ENCODE measurements around the gene ITPKA. TPM values are rescaled to one million over a fixed set of nuclear protein-coding genes. Genes with fewer than 3 reads are reported as not detected.
"Not testable (repeated sequence)": the region's sequence is repeated elsewhere in the genome, so short reads cannot be mapped to it uniquely, and the experiment has no call there.

ITPKA gene
- total RNA-seq, 1 donor from 2014 or later: 1.1 TPM

GRCh38 chr15:41465822-41466421, 27.8 kb upstream of the ITPKA start:
- peak; percentile 73 for TF ChIP-seq CTCF (IDR thresholded peaks at IDR 0.05; ENCODE audit: partially characterized antibody, unreplicated experiment)
- H3K4me3 Mint-ChIP-seq (ENCODE audit: unreplicated experiment): no peak overlapping the region
- no peak overlapping the region for H3K27ac Mint-ChIP-seq (ENCODE audit: unreplicated experiment)
- no peak for DNase-seq
- H3K27me3 Mint-ChIP-seq (ENCODE audit: unreplicated experiment): peaks cover 5% of the 10 kb centered on the region
- peaks cover 3% of the 10 kb centered on the region for H3K9me3 Mint-ChIP-seq (ENCODE audit: unreplicated experiment)
- H3K36me3 Mint-ChIP-seq (ENCODE audit: unreplicated experiment): peaks cover 7% of the 10 kb centered on the region
- no peaks in the 10 kb centered on the region for H3K4me1 Mint-ChIP-seq (ENCODE audit: low read depth, unreplicated experiment)

- Mint-ChIP-seq H3K27ac (ENCODE audit: unreplicated experiment) (no peak overlapping the region), H3K4me3 (ENCODE audit: unreplicated experiment) (no peak overlapping the region), H3K9me3 (ENCODE audit: unreplicated experiment) (peaks cover 3% of the 10 kb centered on the region), H3K27me3 (ENCODE audit: unreplicated experiment) (peaks cover 5% of the 10 kb centered on the region), H3K36me3 (ENCODE audit: unreplicated experiment) (peaks cover 7% of the 10 kb centered on the region), H3K4me1 (ENCODE audit: low read depth, unreplicated experiment) (no peaks in the 10 kb centered on the region)
- DNase-seq: no peak
- no peak for TF ChIP-seq CTCF (IDR thresholded peaks at IDR 0.05; ENCODE audit: partially characterized antibody, unreplicated experiment)
Observed at GRCh38 chr15:41466711-41467110, 27.0 kb upstream of the ITPKA start.

- DNase-seq; H3K27ac Mint-ChIP-seq (ENCODE audit: unreplicated experiment); H3K36me3 Mint-ChIP-seq (ENCODE audit: unreplicated experiment); H3K27me3 Mint-ChIP-seq (ENCODE audit: unreplicated experiment); H3K9me3 Mint-ChIP-seq (ENCODE audit: unreplicated experiment); H3K4me1 Mint-ChIP-seq (ENCODE audit: low read depth, unreplicated experiment); H3K4me3 Mint-ChIP-seq (ENCODE audit: unreplicated experiment): not testable (repeated sequence)
Observed at GRCh38 chr15:41469644-41470043, 24.0 kb upstream of the ITPKA start.

- H3K27ac Mint-ChIP-seq (ENCODE audit: unreplicated experiment): no peak overlapping the region
- TF ChIP-seq CTCF (IDR thresholded peaks at IDR 0.05; ENCODE audit: partially characterized antibody, unreplicated experiment): no peak
- H3K4me3 Mint-ChIP-seq (ENCODE audit: unreplicated experiment): no peak overlapping the region
- H3K9me3 Mint-ChIP-seq (ENCODE audit: unreplicated experiment): no peaks in the 10 kb centered on the region
- no peak for DNase-seq
- H3K27me3 Mint-ChIP-seq (ENCODE audit: unreplicated experiment): peaks cover 2% of the 10 kb centered on the region
- H3K4me1 Mint-ChIP-seq (ENCODE audit: low read depth, unreplicated experiment): no peaks in the 10 kb centered on the region
- H3K36me3 Mint-ChIP-seq (ENCODE audit: unreplicated experiment): peaks cover 11% of the 10 kb centered on the region
Observed at GRCh38 chr15:41473418-41473817, 20.3 kb upstream of the ITPKA start.

GRCh38 chr15:41474436-41474835, 19.2 kb upstream of the ITPKA start:
- TF ChIP-seq CTCF (IDR thresholded peaks at IDR 0.05; ENCODE audit: partially characterized antibody, unreplicated experiment): no peak
- peaks cover 2% of the 10 kb centered on the region for H3K27me3 Mint-ChIP-seq (ENCODE audit: unreplicated experiment)
- no peaks in the 10 kb centered on the region for H3K9me3 Mint-ChIP-seq (ENCODE audit: unreplicated experiment)
- H3K36me3 Mint-ChIP-seq (ENCODE audit: unreplicated experiment): peaks cover 11% of the 10 kb centered on the region
- H3K4me1 Mint-ChIP-seq (ENCODE audit: low read depth, unreplicated experiment): no peaks in the 10 kb centered on the region
- DNase-seq: no peak
- H3K27ac Mint-ChIP-seq (ENCODE audit: unreplicated experiment): no peak overlapping the region
- no peak overlapping the region for H3K4me3 Mint-ChIP-seq (ENCODE audit: unreplicated experiment)
